Mucosa of stomach (tissue), 1 donor: ENCODE results near the gene HNRNPC.
"Not testable (repeated sequence)": the region's sequence is repeated elsewhere in the genome, so short reads cannot be mapped to it uniquely, and the experiment has no call there.

Experiments
- H3K27me3 ChIP-seq: one replicate; pipeline ENCODE4 v1.7.0; 2013; ENCODE audit warnings: mild to moderate bottlenecking, low read length; ENCODE audit not compliant: control insufficient read depth, insufficient read depth
- H3K36me3 ChIP-seq: one replicate; pipeline ENCODE4 v1.7.0; 2013; ENCODE audit warnings: low read length; ENCODE audit not compliant: control insufficient read depth, insufficient read depth
- H3K4me1 ChIP-seq: one replicate; pipeline ENCODE4 v1.7.0; 2013; ENCODE audit warnings: mild to moderate bottlenecking, low read length; ENCODE audit not compliant: control insufficient read depth, insufficient read depth
- H3K4me3 ChIP-seq: one replicate; pipeline ENCODE4 v1.7.0; 2013; ENCODE audit warnings: low read length
- H3K9ac ChIP-seq: one replicate; pipeline ENCODE4 v1.7.0; 2013; ENCODE audit warnings: mild to moderate bottlenecking, low read length, moderate library complexity
- H3K9me3 ChIP-seq: one replicate; pipeline ENCODE4 v1.7.0; 2013; ENCODE audit warnings: mild to moderate bottlenecking, low read length, moderate library complexity; ENCODE audit not compliant: control insufficient read depth
- donor health status: Pancreatic carcinoma.

Gene HNRNPC

GRCh38 chr14:21192447-21192822 is 76.8 kb downstream of the HNRNPC start:
- Histone ChIP-seq H3K4me1 (peaks cover 6% of the 10 kb centered on the region), H3K9me3 (no peaks in the 10 kb centered on the region), H3K27me3 (peaks cover 11% of the 10 kb centered on the region), H3K9ac (no peak overlapping the region), H3K4me3 (no peak overlapping the region), H3K36me3 (no peaks in the 10 kb centered on the region)

GRCh38 chr14:21191809-21192446 is 77.3 kb downstream of the HNRNPC start:
- H3K9ac ChIP-seq: no peak overlapping the region
- H3K9me3 ChIP-seq: no peaks in the 10 kb centered on the region
- H3K27me3 ChIP-seq: peaks cover 11% of the 10 kb centered on the region
- H3K4me3 ChIP-seq: no peak overlapping the region
- peaks cover 6% of the 10 kb centered on the region for H3K4me1 ChIP-seq
- H3K36me3 ChIP-seq: no peaks in the 10 kb centered on the region

- Histone ChIP-seq H3K27me3 (peaks cover 11% of the 10 kb centered on the region), H3K4me3 (no peak overlapping the region), H3K4me1 (peaks cover 6% of the 10 kb centered on the region), H3K36me3 (no peaks in the 10 kb centered on the region), H3K9me3 (no peaks in the 10 kb centered on the region), H3K9ac (no peak overlapping the region)
Observed at GRCh38 chr14:21191261-21191808, 77.9 kb downstream of the HNRNPC start.

- H3K9me3 ChIP-seq: no peaks in the 10 kb centered on the region
- H3K9ac ChIP-seq: no peak overlapping the region
- H3K4me1 ChIP-seq: no peaks in the 10 kb centered on the region
- no peaks in the 10 kb centered on the region for H3K27me3 ChIP-seq
- no peak overlapping the region for H3K4me3 ChIP-seq
- no peaks in the 10 kb centered on the region for H3K36me3 ChIP-seq
Observed at GRCh38 chr14:21185491-21185890, 83.8 kb downstream of the HNRNPC start.

- Histone ChIP-seq H3K4me1 (no peaks in the 10 kb centered on the region), H3K27me3 (no peaks in the 10 kb centered on the region), H3K4me3 (no peak overlapping the region), H3K9ac (no peak overlapping the region), H3K9me3 (no peaks in the 10 kb centered on the region), H3K36me3 (no peaks in the 10 kb centered on the region)
Observed at GRCh38 chr14:21184254-21184653, 85.0 kb downstream of the HNRNPC start.

GRCh38 chr14:21182166-21182565 is 87.1 kb downstream of the HNRNPC start:
- H3K4me3 ChIP-seq: no peak overlapping the region
- H3K9ac ChIP-seq: no peak overlapping the region
- no peaks in the 10 kb centered on the region for H3K36me3 ChIP-seq
- H3K9me3 ChIP-seq: no peaks in the 10 kb centered on the region
- no peaks in the 10 kb centered on the region for H3K4me1 ChIP-seq
- H3K27me3 ChIP-seq: no peaks in the 10 kb centered on the region

- Histone ChIP-seq H3K4me3 (no peak overlapping the region), H3K27me3 (peaks cover 4% of the 10 kb centered on the region), H3K9ac (no peak overlapping the region), H3K9me3 (no peaks in the 10 kb centered on the region), H3K36me3 (no peaks in the 10 kb centered on the region), H3K4me1 (no peaks in the 10 kb centered on the region)
Observed at GRCh38 chr14:21171128-21171527, 98.1 kb downstream of the HNRNPC start.

- no peaks in the 10 kb centered on the region for H3K36me3 ChIP-seq
- no peak overlapping the region for H3K4me3 ChIP-seq
- peaks cover 4% of the 10 kb centered on the region for H3K27me3 ChIP-seq
- no peak overlapping the region for H3K9ac ChIP-seq
- no peaks in the 10 kb centered on the region for H3K4me1 ChIP-seq
- no peaks in the 10 kb centered on the region for H3K9me3 ChIP-seq
Observed at GRCh38 chr14:21169573-21169972, 99.7 kb downstream of the HNRNPC start.

- Histone ChIP-seq H3K9ac (no peak overlapping the region), H3K4me3 (no peak overlapping the region), H3K9me3 (no peaks in the 10 kb centered on the region), H3K4me1 (no peaks in the 10 kb centered on the region), H3K27me3 (peaks cover 4% of the 10 kb centered on the region), H3K36me3 (no peaks in the 10 kb centered on the region)
Observed at GRCh38 chr14:21168055-21168454, 101.2 kb downstream of the HNRNPC start.

GRCh38 chr14:21165670-21166069 is 103.6 kb downstream of the HNRNPC start:
- not testable (repeated sequence) for H3K27me3 ChIP-seq, H3K9ac ChIP-seq, H3K9me3 ChIP-seq, H3K36me3 ChIP-seq, H3K4me3 ChIP-seq, H3K4me1 ChIP-seq

- H3K9ac ChIP-seq, H3K9me3 ChIP-seq, H3K27me3 ChIP-seq, H3K36me3 ChIP-seq, H3K4me3 ChIP-seq, H3K4me1 ChIP-seq: not testable (repeated sequence)
Observed at GRCh38 chr14:21165002-21165605, 104.1 kb downstream of the HNRNPC start.

GRCh38 chr14:21163871-21164291 is 105.4 kb downstream of the HNRNPC start:
- Histone ChIP-seq H3K4me3 (no peak overlapping the region), H3K4me1 (no peaks in the 10 kb centered on the region), H3K9me3 (no peaks in the 10 kb centered on the region), H3K27me3 (peaks cover 3% of the 10 kb centered on the region), H3K36me3 (no peaks in the 10 kb centered on the region), H3K9ac (no peak overlapping the region)
